ENCODE measurements around the gene RMND5B.
"Not testable (repeated sequence)": the region's sequence is repeated elsewhere in the genome, so short reads cannot be mapped to it uniquely, and the experiment has no call there.

Gene RMND5B

GRCh38 chr5:178177569-178177968, 46.8 kb downstream of the RMND5B start:
- no peak for DNase-seq

- DNase-seq, result no peak
Measured at GRCh38 chr5:178180141-178180863, 49.5 kb downstream of the RMND5B start.

DNA sequence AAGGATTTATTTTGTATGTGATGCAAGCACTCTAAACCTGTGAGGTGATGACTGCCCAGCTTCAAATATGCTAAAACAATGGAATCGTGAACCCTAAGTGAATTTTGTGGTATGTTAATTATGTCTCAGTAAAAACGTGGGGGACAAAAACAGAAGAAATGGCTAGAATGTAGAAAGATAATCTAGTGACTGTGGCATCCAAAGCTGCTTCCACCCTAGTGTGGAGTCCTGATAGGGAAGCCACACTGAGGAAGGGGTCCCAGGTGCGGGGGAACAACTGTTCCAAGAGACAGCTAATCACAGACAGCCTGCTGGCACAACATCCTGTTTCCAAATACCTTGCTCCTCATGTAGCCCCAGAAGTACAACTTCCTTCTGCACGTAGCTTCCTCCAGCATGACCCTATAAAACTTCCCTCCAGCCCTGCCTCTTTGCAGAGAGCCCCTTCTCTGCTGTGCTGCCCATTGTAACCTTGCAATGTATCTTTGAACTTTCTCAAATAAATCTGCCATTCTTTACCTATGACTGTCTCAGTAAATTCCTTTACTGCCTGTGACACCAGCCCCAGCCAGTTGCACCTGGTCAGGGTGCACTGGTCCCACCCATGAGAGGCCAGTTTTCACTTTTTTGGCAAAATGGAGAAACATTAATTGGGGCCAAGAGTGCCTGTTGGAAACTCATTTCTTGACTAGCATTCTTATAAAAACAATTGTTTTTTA, 51.5 kb downstream of the RMND5B start:
- no peak for DNase-seq

DNA sequence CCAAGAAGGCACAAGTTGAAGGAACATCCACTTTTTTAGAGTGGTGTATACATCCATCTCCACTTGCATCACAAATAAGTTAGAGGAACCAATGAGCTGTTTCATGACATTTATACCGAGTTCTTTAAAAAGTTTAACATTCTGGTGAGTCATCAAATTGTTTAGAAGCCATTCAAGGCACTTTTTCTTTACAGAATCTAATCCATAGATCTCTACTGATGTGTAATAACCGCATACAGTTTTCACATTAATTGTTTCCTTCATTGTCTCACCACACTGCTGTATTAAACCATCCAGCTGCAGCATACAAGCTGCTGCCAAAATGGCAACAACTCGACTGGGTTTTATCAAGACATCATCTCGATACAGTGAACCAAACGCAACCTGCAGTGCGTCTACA, 55.6 kb downstream of the RMND5B start:
- DNase-seq, result no peak

- DNase-seq, result no peak
Measured at GRCh38 chr5:178187014-178187413, 56.2 kb downstream of the RMND5B start, which contains the start of gene GMCL2. GMCL2 (minus strand) TSS chr5:178187371; CDS start chr5:178187299, 72 bp downstream.

DNA sequence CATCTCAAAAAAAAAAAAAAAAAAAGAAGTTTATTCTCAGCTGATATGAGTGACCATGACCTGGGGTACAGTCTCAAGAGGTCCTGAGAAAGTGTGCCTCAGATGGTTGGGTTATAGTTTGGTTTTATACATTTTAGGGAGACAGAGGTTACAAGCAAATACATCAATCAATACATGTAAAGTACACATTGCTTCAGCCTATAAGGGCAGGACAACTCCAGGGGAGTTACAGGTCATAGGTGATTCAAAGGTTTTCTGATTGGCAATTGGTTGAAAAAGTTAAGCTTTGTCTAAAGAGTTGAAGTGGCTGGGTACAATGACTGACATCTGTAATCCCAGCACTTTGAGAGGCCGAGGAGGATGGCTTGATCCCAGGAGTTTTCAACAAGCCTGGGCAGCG, 58.6 kb downstream of the RMND5B start:
- DNase-seq, result no peak

DNA sequence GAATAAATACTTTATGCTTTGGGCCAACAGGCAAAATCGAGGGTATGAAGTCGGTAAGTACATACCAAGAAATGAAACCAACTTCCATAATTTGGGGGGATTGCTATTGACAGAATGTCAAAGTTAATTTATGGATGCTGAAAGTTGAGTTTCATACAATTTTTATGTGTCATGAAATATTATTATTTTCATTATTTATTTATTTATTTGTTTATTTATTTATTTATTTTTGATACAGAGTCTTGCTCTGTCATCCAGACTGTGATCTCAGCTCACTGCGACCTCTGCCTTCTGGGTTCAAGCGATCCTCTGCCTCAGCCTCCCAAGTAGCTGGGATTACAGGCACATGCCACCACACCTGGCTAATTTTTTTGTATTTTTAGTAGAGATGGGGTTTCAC, 60.8 kb downstream of the RMND5B start:
- no peak for DNase-seq

GRCh38 chr5:178192244-178192643, 61.4 kb downstream of the RMND5B start:
- no peak for DNase-seq

DNA sequence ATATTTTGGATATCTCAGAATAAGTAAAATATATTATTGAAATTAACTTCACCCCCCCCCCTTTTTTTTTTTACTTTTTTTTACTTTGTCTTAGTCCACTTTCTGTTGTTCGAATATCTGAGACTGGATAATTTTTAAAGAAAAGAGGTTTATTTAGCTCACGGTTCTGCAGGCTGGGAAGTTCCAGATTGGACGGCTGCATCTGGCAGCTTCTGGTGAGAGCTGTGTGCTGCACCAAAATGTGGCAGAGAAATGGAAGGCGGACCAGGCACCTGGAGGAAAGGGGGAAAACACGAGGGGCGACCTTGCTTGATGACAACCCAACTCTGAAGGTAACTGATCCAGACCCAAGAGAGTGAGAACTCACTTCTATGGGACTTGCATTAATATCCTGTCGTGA, 62.0 kb downstream of the RMND5B start:
- DNase-seq, result no peak

DNA sequence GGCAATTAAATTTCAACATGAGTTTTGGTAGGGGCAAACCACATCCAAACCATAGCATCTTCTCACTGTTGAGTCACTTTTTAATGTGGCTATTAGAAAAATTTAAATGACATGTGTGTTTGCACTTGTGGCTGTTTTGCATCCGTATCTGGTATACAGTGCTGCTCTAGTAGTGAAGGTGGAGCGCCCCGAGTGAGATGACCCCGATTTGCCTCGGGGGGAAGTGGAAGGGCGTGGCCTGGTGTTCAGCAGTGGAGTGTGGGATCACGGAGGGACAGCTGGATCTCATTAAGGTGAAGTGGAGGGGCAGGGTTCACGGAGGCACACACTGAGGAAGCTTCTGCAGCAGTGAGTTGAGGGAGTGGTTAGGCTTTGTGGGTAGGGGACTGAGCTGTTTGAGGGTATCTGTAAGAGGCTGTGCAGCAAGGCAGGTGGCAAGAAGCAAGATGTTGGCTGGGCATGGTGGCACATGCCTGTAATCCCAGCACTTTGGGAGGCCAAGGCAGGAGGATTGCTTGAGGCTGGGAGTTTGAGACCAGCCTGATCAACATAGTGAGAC, 62.5 kb downstream of the RMND5B start:
- no peak for DNase-seq

GRCh38 chr5:178194026-178194425, 63.2 kb downstream of the RMND5B start:
- DNase-seq, result no peak

GRCh38 chr5:178196281-178196812, 65.5 kb downstream of the RMND5B start:
- DNase-seq, result no peak

- no peak for DNase-seq
Measured at GRCh38 chr5:178196986-178197385, 66.2 kb downstream of the RMND5B start.

DNA sequence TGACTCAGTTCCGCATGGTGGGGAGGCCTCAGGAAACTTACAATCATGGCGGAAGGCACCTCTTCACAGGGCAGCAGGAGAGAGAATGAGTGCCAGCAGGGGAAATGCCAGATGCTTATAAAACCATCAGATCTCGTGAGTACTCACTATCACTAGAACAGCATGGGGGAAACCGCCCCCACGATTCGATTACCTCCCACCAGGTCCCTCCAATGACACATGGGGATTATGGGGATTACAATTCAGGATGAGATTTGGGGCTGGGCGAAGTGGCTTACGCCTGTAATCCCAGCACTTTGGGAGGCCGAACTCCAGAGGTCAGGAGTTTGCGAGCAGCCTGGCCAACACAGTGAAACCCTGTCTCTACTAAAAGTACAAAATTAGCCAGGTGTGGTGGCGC, 67.3 kb downstream of the RMND5B start:
- not testable (repeated sequence) for DNase-seq

DNA sequence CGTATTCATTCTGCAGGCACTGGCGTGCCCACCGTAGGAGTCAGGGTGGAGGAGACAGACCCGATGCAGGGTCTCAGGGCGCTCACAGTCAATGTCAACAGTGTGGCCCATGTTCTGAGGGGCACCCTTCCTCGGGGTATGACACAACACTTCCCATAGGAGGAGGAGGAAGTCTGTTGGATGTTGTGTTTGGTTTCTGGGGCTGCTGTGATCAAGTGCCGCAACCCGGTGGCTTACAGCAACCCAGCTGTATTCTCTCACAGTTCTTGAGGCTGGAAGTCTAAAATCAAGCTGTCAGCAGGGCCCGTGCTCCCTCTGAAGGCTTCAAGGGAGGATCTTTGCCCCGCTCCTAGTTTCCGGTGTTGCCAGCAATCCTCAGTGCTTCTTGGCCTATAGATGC, 67.9 kb downstream of the RMND5B start:
- DNase-seq, result no peak

DNA sequence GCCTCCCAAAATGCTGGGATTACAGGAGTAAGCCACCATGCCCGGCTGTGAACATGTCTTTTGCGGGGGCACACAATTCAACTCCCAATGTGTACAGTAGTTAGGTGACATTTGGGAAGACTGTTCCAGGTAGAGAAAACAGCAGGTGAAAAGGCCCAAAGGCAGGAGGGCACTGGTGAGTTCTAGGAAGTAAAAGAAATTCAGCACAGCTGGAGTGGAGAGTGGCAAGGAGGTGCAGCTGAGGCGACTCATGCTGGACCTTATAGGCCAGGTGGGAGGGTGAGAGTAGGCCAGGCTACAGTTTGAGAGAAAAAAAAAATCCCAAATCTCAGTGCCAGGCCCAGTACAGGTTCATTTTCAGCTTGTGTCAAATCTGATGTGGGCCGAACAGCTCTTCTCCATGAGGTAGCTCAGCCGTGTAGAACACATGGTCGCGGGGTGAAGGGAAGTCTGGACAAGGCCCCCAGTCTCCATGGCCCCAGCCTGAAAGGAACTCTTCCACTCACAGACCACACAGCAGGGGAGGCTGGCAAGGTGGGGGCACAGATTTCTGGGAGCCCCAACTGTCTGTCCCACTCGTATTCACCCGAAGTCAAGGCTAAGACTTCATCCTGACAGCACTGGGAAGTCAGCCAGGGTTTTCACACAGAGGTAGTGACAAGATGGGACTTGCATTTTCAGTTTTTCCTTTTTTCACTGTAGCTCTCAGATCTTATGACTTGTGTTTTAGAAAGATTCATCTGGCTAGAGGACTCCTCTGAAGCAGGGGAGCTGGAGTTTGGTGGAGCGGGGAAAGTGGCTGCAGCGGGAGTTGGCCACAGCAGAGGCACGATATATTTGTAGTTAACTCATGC, 69.0 kb downstream of the RMND5B start:
- DNase-seq, result no peak

All from NCI-H2107 (cell line).